ENCODE results near the gene SEPTIN2. TPM values are rescaled to one million over a fixed set of nuclear protein-coding genes. Genes with fewer than 3 reads are reported as not detected.

SEPTIN2 gene
- total and polyA plus RNA-seq, 10 of the 15 experiments (the other 5 are each of a cell fraction or from before 2014, with no cell fraction given) = 169 to 474 (median 269) TPM

DNA sequence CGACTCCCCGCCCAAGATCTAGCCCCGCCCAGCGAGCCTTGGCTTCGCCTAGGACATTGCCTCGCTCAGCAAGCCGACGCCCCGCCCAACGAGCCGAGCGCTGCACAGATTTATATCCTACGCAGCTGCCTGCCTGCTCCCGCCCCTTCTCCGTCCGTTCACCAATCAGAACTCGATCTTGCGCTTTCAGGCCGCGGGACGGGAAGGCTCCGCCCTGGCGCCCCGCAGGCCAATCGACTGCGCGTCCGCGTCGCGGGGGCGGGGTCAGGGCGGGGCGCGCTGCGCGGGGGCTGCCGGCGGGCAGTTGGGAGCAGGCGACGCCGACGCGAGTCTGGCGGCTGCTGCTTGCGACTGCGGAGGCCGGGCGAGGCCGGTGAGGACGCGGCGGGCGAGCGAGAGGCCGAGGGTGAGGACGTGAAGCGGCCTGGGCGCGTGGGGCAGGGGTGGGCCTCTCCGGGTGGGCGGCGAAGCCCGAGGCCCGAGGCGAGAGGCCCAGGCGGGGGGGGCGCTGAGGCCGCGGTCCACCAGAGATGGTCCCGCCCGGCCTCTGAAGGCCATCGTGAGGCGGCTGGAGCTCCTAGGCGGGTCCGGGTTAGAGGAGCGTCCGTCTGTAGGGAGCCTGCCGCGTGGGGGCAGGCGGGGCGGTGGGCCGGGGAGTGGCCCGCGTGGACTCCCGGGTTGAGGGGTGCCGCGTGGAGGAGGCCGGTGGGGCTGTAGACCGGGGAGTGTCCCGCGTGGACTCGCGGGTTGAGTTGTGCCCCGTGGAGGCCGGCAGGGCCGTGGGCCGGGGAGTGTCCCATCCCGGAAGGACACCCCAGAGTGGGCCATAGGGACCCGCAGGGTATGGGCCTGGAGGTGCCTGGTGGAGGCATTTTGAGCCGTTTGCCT, 40.5 kb downstream of the SEPTIN2 start, which contains the start of gene FARP2 (continued):
- TF ChIP-seq ZNF592 (IDR thresholded peaks at IDR 0.05) (no peak), POLR2A (IDR thresholded peaks at IDR 0.05; ENCODE audit: low read depth, low read length) (peak; percentile 97), IRF3 (IDR thresholded peaks at IDR 0.05) (0 out of 2 replicates have a peak, but pooled peaks have one; percentile 24), SRF (IDR thresholded peaks at IDR 0.05; ENCODE audit: low read depth in 2 of 2, low read length in 2 of 2) (no peak), NFIC (IDR thresholded peaks at IDR 0.05; ENCODE audit: low read depth, low read length) (no peak), MXI1 (IDR thresholded peaks at IDR 0.05; ENCODE audit: low read depth, low read length) (0 out of 2 replicates have a peak, but pooled peaks have one; percentile 19), ZZZ3 (IDR thresholded peaks at IDR 0.05; ENCODE audit: control insufficient read depth, insufficient read length, low read depth) (no peak), NFYA (IDR thresholded peaks at IDR 0.05; ENCODE audit: borderline replicate concordance, low read depth, low read length) (no peak), NRF1 (conservative IDR thresholded peaks at IDR 0.05; ENCODE audit: low read depth, low read length) (peak; percentile 28; the same call in 1 of the 2 replicates), BMI1 (IDR thresholded peaks at IDR 0.05; ENCODE audit: borderline replicate concordance) (no peak), SMAD5 (IDR thresholded peaks at IDR 0.05; ENCODE audit: low read depth) (no peak), MTA2 (IDR thresholded peaks at IDR 0.05; ENCODE audit: low read depth) (no peak), SPI1 (IDR thresholded peaks at IDR 0.05; ENCODE audit: borderline replicate concordance, insufficient read depth, low read depth, low read length) (no peak), MEF2A (IDR thresholded peaks at IDR 0.05; ENCODE audit: insufficient read depth, low read depth, low read length) (no peak), NFYB (IDR thresholded peaks at IDR 0.05; ENCODE audit: insufficient read depth, low read depth, low read length) (peak; percentile 53; the same call in 1 of the 2 replicates), CHD2 (IDR thresholded peaks at IDR 0.05; ENCODE audit: borderline replicate concordance, low read depth, low read length) (no peak), BACH1 (IDR thresholded peaks at IDR 0.05; ENCODE audit: borderline replicate concordance) (no peak; the same call in none of the 2 replicates), ESRRA (IDR thresholded peaks at IDR 0.05; ENCODE audit: low read length) (no peak), JUND (IDR thresholded peaks at IDR 0.05; ENCODE audit: low read depth, low read length) (no peak), ZNF622 (IDR thresholded peaks at IDR 0.05) (no peak), MYC (IDR thresholded peaks at IDR 0.05; ENCODE audit: insufficient read depth, insufficient read length, insufficient replicate concordance, low read length, severe bottlenecking) (no peak)
- TF ChIP-seq, protein P1, sequence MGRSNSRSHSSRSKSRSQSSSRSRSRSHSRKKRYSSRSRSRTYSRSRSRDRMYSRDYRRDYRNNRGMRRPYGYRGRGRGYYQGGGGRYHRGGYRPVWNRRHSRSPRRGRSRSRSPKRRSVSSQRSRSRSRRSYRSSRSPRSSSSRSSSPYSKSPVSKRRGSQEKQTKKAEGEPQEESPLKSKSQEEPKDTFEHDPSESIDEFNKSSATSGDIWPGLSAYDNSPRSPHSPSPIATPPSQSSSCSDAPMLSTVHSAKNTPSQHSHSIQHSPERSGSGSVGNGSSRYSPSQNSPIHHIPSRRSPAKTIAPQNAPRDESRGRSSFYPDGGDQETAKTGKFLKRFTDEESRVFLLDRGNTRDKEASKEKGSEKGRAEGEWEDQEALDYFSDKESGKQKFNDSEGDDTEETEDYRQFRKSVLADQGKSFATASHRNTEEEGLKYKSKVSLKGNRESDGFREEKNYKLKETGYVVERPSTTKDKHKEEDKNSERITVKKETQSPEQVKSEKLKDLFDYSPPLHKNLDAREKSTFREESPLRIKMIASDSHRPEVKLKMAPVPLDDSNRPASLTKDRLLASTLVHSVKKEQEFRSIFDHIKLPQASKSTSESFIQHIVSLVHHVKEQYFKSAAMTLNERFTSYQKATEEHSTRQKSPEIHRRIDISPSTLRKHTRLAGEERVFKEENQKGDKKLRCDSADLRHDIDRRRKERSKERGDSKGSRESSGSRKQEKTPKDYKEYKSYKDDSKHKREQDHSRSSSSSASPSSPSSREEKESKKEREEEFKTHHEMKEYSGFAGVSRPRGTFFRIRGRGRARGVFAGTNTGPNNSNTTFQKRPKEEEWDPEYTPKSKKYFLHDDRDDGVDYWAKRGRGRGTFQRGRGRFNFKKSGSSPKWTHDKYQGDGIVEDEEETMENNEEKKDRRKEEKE (IDR thresholded peaks at IDR 0.05) = no peak

All from GM12878 (cell line).